Lower leg skin (tissue), 4 donors: ENCODE measurements around the gene TMEM115. TPM values are rescaled to one million over a fixed set of nuclear protein-coding genes. Genes with fewer than 3 reads are reported as not detected.

ENCODE experiments used
- DNase-seq, 2 donors: peaks; one replicate each; pipeline ENCODE4 v3.0.0-alpha.2; 2019; ENCODE audit warnings: low spot score in 2 of 2
- H3K4me3 ChIP-seq: fragments of 200-600 bp; sonication (generic); 2 replicates; pipeline ENCODE4 v1.5.1; 2017; ENCODE audit warnings: mild to moderate bottlenecking, low read depth; ENCODE audit not compliant: poor library complexity, severe bottlenecking
- POLR2A ChIP-seq, 2 donors: fragments of 450-650 bp; IDR thresholded peaks; one replicate each; pipeline ENCODE4 v1.6.1; 2016 to 2017; ENCODE audit warnings: antibody characterized with exemption in 2 of 2, mild to moderate bottlenecking in 1 of 2, moderate library complexity in 1 of 2
- WGBS, 2 donors: methylation state at CpG; one replicate each; pipeline ENCODE4 v1.1.5; 2018; 5-methylcytosine and 5-hydroxymethylcytosine counted together
- intact Hi-C: fragments of 100-400 bp; cut with DNase I; formaldehyde crosslinking; loops from one replicate; pipeline ENCODE4 v1.15.0; 2023; ENCODE audit warnings: low total_unique reads
- total RNA-seq, 4 donors: library from RNA; depleted of rRNA; stranded (reverse); fragments of >200 nt; gene quantifications; one replicate each; pipeline ENCODE4 v1.1.0, GENCODE V29; 2016
- TF ChIP-seq, protein P1 (sequence below), 3 donors: fragments of 450-650 bp; IDR thresholded peaks; one replicate each; pipeline ENCODE4 v1.5.1; 2016; ENCODE audit warnings: antibody characterized with exemption in 3 of 3, mild to moderate bottlenecking in 3 of 3, moderate library complexity in 2 of 3

Gene TMEM115
- total RNA-seq, 4 donors from 2014 or later, result 90.5 to 92.7 (median 92.4) TPM

DNA sequence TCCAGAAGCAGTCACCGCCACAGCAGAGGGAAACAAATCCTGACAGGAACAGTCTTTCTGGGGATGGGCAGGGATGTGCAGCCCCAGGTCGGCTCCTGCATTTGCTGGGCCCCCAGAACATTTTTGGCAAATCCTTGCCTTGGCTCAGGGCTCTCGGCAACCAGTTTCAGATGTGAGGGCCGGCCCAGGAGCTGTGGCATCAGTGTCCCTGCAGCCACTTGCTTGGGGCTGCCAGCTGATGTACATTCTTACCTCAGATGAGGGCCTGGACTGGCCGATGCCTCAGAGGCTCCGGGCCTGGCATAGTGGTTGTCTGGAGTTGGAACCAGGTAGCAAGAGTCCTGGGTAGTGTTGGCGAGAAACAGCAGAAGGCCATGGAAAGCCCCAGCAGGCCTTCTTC, 4.5 kb downstream of the TMEM115 start:
- WGBS, 2 donors, result 74 to 81% methylated on average over 6 to 7 of the region's 7 CpGs
- TF ChIP-seq, protein P1, sequence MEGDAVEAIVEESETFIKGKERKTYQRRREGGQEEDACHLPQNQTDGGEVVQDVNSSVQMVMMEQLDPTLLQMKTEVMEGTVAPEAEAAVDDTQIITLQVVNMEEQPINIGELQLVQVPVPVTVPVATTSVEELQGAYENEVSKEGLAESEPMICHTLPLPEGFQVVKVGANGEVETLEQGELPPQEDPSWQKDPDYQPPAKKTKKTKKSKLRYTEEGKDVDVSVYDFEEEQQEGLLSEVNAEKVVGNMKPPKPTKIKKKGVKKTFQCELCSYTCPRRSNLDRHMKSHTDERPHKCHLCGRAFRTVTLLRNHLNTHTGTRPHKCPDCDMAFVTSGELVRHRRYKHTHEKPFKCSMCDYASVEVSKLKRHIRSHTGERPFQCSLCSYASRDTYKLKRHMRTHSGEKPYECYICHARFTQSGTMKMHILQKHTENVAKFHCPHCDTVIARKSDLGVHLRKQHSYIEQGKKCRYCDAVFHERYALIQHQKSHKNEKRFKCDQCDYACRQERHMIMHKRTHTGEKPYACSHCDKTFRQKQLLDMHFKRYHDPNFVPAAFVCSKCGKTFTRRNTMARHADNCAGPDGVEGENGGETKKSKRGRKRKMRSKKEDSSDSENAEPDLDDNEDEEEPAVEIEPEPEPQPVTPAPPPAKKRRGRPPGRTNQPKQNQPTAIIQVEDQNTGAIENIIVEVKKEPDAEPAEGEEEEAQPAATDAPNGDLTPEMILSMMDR (IDR thresholded peaks at IDR 0.05), result no peak
- no peak for TF ChIP-seq POLR2A (IDR thresholded peaks at IDR 0.05)
- intact Hi-C loops, result no loop called here
- no peak for DNase-seq
- no peak overlapping the region for H3K4me3 ChIP-seq

- H3K4me3 ChIP-seq, result no peak overlapping the region
- intact Hi-C loops, result no loop called here
- WGBS, 2 donors, result 73 to 74% methylated on average over 5 of the region's 5 CpGs
- no peak for DNase-seq
- TF ChIP-seq, protein P1 (IDR thresholded peaks at IDR 0.05), result no peak
- no peak for TF ChIP-seq POLR2A (IDR thresholded peaks at IDR 0.05)
These were observed 5.0 kb downstream of the TMEM115 start for GRCh38 chr3:50354186-50354764.

DNA sequence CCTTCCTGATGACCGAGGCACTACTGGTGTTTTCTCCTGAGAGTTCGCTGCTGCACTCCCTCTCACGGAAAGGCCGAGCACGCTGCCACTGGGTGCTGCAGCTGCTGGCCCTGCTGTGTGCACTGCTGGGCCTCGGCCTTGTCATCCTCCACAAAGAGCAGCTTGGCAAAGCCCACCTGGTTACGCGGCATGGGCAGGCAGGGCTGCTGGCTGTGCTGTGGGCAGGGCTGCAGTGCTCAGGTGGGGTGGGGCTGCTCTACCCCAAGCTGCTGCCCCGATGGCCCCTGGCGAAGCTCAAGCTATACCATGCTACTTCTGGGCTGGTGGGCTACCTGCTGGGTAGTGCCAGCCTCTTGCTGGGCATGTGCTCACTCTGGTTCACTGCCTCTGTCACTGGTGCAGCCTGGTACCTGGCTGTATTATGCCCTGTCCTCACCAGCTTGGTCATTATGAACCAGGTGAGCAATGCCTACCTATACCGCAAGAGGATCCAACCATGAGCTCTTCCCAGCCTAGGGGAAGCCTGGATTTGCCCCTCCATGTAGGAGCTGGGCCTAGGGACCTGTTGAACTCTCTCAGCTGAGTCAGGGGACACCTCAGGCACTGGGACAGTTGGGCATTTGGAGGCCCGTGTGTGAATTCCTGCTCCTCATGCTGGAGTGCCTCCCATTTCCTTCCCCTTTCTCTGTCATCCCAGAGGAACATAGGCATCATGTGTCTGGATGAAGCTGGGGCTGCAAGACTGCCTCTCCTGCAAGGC, 5.9 kb downstream of the TMEM115 start:
- TF ChIP-seq, protein P1 (IDR thresholded peaks at IDR 0.05), result no peak
- TF ChIP-seq POLR2A (IDR thresholded peaks at IDR 0.05), result no peak
- intact Hi-C loops, result no loop called here
- 76 to 77% methylated on average over 12 of the region's 12 CpGs for WGBS, 2 donors

GRCh38 chr3:50352781-50353180, 6.5 kb downstream of the TMEM115 start:
- intact Hi-C loops, result no loop called here
- TF ChIP-seq, protein P1 (IDR thresholded peaks at IDR 0.05), result no peak
- no peak for TF ChIP-seq POLR2A (IDR thresholded peaks at IDR 0.05)
- no peak overlapping the region for H3K4me3 ChIP-seq
- WGBS, 2 donors, result 32 to 43% methylated on average over 2 of the region's 2 CpGs
- no peak for DNase-seq

More for the DNA sequence above, 5.9 kb downstream of the TMEM115 start:
- H3K4me3 ChIP-seq, result no peak overlapping the region
- DNase-seq, result no peak

- TF ChIP-seq, protein P1 (IDR thresholded peaks at IDR 0.05), result no peak
- no peak for TF ChIP-seq POLR2A (IDR thresholded peaks at IDR 0.05)
- intact Hi-C loops, result no loop called here
- no peak for DNase-seq
- 45 to 47% methylated on average over 11 of the region's 11 CpGs for WGBS, 2 donors
- no peak overlapping the region for H3K4me3 ChIP-seq
These were observed 8.0 kb downstream of the TMEM115 start for GRCh38 chr3:50351323-50351697.
